Osteoblast (primary cell): ENCODE results near the gene MXRA7. TPM values are rescaled to one million over a fixed set of nuclear protein-coding genes. Genes with fewer than 3 reads are reported as not detected.

ENCODE experiments used
- DNase-seq: peaks from one replicate; pipeline ENCODE4 v3.0.0; 2011; ENCODE audit warnings: low spot score, mixed read lengths; ENCODE audit not compliant: insufficient read length; ENCODE audit errors: missing footprints
- H2AFZ ChIP-seq: 2 replicates; pipeline ENCODE4 v1.6.0; 2011; ENCODE audit warnings: mild to moderate bottlenecking, low read length
- H3K27ac ChIP-seq: 2 replicates; pipeline ENCODE4 v1.5.1; 2011; ENCODE audit warnings: mild to moderate bottlenecking, low read depth, low read length, moderate library complexity
- H3K27me3 ChIP-seq: 2 replicates; pipeline ENCODE4 v1.6.0; 2012; ENCODE audit warnings: mild to moderate bottlenecking, control low read depth, inconsistent platforms, low read length, moderate library complexity; ENCODE audit not compliant: insufficient read depth
- H3K36me3 ChIP-seq: 2 replicates; pipeline ENCODE4 v1.5.1; 2011; ENCODE audit warnings: mild to moderate bottlenecking, low read length, control low read depth, moderate library complexity; ENCODE audit not compliant: insufficient read depth
- H3K4me1 ChIP-seq: 2 replicates; pipeline ENCODE4 v1.5.1; 2011; ENCODE audit warnings: mild to moderate bottlenecking, low read length, control low read depth, moderate library complexity; ENCODE audit not compliant: insufficient read depth
- H3K4me2 ChIP-seq: 2 replicates; pipeline ENCODE4 v1.6.0; 2011; ENCODE audit warnings: mild to moderate bottlenecking, low read length; ENCODE audit not compliant: insufficient read depth
- H3K4me3 ChIP-seq: fragments of 200-600 bp; sonication (generic); 3 replicates; pipeline ENCODE4 v1.5.1; 2012; ENCODE audit warnings: mild to moderate bottlenecking, low read length, inconsistent platforms; ENCODE audit not compliant: insufficient read depth
- H3K79me2 ChIP-seq: 2 replicates; pipeline ENCODE4 v1.6.0; 2012; ENCODE audit warnings: mild to moderate bottlenecking, low read length, control low read depth, inconsistent platforms; ENCODE audit not compliant: insufficient read depth
- H3K9me3 ChIP-seq: 2 replicates; pipeline ENCODE4 v1.5.1; 2011; ENCODE audit warnings: low read depth, low read length, control low read depth
- H4K20me1 ChIP-seq: 2 replicates; pipeline ENCODE4 v1.6.0; 2012; ENCODE audit warnings: mild to moderate bottlenecking, low read length, control low read depth; ENCODE audit not compliant: insufficient read depth
- CTCF ChIP-seq: IDR thresholded peaks from 2 replicates; pipeline ENCODE4 v1.5.1; 2011; ENCODE audit warnings: mild to moderate bottlenecking, low read depth, low read length, moderate library complexity; ENCODE audit errors: extremely low read depth
- total RNA-seq: library from RNA; depleted of rRNA; stranded (reverse); fragments of >200 nt; gene quantifications from 2 replicates; pipeline ENCODE4 v1.2.3, GENCODE V29; 2012

The MXRA7 gene
- total RNA-seq, 1 donor, result 352 TPM

GRCh38 chr17:76753061-76753961 lies 42.5 kb upstream of the MXRA7 start:
- no peak for TF ChIP-seq CTCF
- Histone ChIP-seq H3K9me3 (no peaks in the 10 kb centered on the region), H3K4me1 (no peaks in the 10 kb centered on the region), H3K27me3 (no peaks in the 10 kb centered on the region), H2AFZ (no peak overlapping the region), H3K27ac (no peak overlapping the region), H3K4me3 (no peak overlapping the region), H3K36me3 (peaks cover 19% of the 10 kb centered on the region), H3K4me2 (no peak overlapping the region), H3K79me2 (no peaks in the 10 kb centered on the region), H4K20me1 (no peaks in the 10 kb centered on the region)
- DNase-seq, result no peak

GRCh38 chr17:76752006-76752405 lies 41.2 kb upstream of the MXRA7 start:
- no peak for TF ChIP-seq CTCF
- H3K27ac ChIP-seq, result no peak overlapping the region
- H3K36me3 ChIP-seq, result peaks cover 10% of the 10 kb centered on the region
- no peaks in the 10 kb centered on the region for H3K4me1 ChIP-seq
- no peak overlapping the region for H3K4me2 ChIP-seq
- H3K9me3 ChIP-seq, result no peaks in the 10 kb centered on the region
- no peak for DNase-seq
- no peak overlapping the region for H2AFZ ChIP-seq
- no peak overlapping the region for H3K4me3 ChIP-seq
- no peaks in the 10 kb centered on the region for H3K79me2 ChIP-seq
- no peaks in the 10 kb centered on the region for H4K20me1 ChIP-seq
- no peaks in the 10 kb centered on the region for H3K27me3 ChIP-seq

- Histone ChIP-seq H3K4me1 (no peaks in the 10 kb centered on the region), H3K36me3 (peaks cover 10% of the 10 kb centered on the region), H4K20me1 (no peaks in the 10 kb centered on the region), H3K27ac (no peak overlapping the region), H2AFZ (no peak overlapping the region), H3K27me3 (no peaks in the 10 kb centered on the region), H3K9me3 (no peaks in the 10 kb centered on the region), H3K79me2 (no peaks in the 10 kb centered on the region), H3K4me3 (no peak overlapping the region), H3K4me2 (no peak overlapping the region)
- TF ChIP-seq CTCF, result no peak
- no peak for DNase-seq
Measured at GRCh38 chr17:76751416-76751993, 40.7 kb upstream of the MXRA7 start.

GRCh38 chr17:76748657-76749056 lies 37.9 kb upstream of the MXRA7 start:
- Histone ChIP-seq H4K20me1 (no peaks in the 10 kb centered on the region), H3K36me3 (peaks cover 27% of the 10 kb centered on the region), H3K79me2 (no peaks in the 10 kb centered on the region), H3K27ac (no peak overlapping the region), H3K9me3 (no peaks in the 10 kb centered on the region), H2AFZ (no peak overlapping the region), H3K4me2 (no peak overlapping the region), H3K27me3 (no peaks in the 10 kb centered on the region), H3K4me1 (no peaks in the 10 kb centered on the region), H3K4me3 (no peak overlapping the region)
- TF ChIP-seq CTCF, result no peak
- no peak for DNase-seq
